Mucosa of gallbladder (tissue), 1 donor: ENCODE results near the gene OSBPL5. TPM values are rescaled to one million over a fixed set of nuclear protein-coding genes. Genes with fewer than 3 reads are reported as not detected.

Experiments
- DNase-seq: peaks from one replicate; pipeline ENCODE4 v3.0.0-alpha.2; 2020; ENCODE audit warnings: low spot score
- total RNA-seq: library from RNA; stranded (reverse); gene quantifications from one replicate; pipeline ENCODE4 v1.2.1, GENCODE V29; 2021
- donor health status: DM: no; HTN: no; CAD: no.

OSBPL5 gene
- total RNA-seq, 1 donor from 2014 or later: 45.2 TPM

GRCh38 chr11:3055891-3056290 lies 109.2 kb downstream of the OSBPL5 start:
- no peak for DNase-seq

- no peak for DNase-seq
Observed at GRCh38 chr11:3052567-3052966, 112.5 kb downstream of the OSBPL5 start.

- no peak for DNase-seq
Observed at GRCh38 chr11:3052109-3052479, 113.0 kb downstream of the OSBPL5 start.

- no peak for DNase-seq
Observed at GRCh38 chr11:3051196-3052108, 113.7 kb downstream of the OSBPL5 start.

- DNase-seq: no peak
Observed at GRCh38 chr11:3050386-3051195, 114.5 kb downstream of the OSBPL5 start.

GRCh38 chr11:3049430-3050243 lies 115.5 kb downstream of the OSBPL5 start:
- peak; percentile 84 for DNase-seq

GRCh38 chr11:3047637-3048036 lies 117.5 kb downstream of the OSBPL5 start:
- no peak for DNase-seq

GRCh38 chr11:3046641-3047040 lies 118.5 kb downstream of the OSBPL5 start:
- no peak for DNase-seq

GRCh38 chr11:3046190-3046589 lies 118.9 kb downstream of the OSBPL5 start:
- no peak for DNase-seq

- DNase-seq: no peak
Observed at GRCh38 chr11:3044915-3045314, 120.2 kb downstream of the OSBPL5 start.

- no peak for DNase-seq
Observed at GRCh38 chr11:3044004-3044403, 121.1 kb downstream of the OSBPL5 start.

GRCh38 chr11:3043315-3043871 lies 121.7 kb downstream of the OSBPL5 start:
- DNase-seq: peak; percentile 43

GRCh38 chr11:3042496-3043314 lies 122.4 kb downstream of the OSBPL5 start:
- DNase-seq: no peak

GRCh38 chr11:3041699-3042441 lies 123.2 kb downstream of the OSBPL5 start:
- DNase-seq: peak; percentile 77

GRCh38 chr11:3040881-3041280 lies 124.2 kb downstream of the OSBPL5 start:
- DNase-seq: no peak

- no peak for DNase-seq
Observed at GRCh38 chr11:3037945-3038271, 127.2 kb downstream of the OSBPL5 start.
